Stimulated activated CD8-positive, alpha-beta memory T cell treated with anti-CD3 and anti-CD28 coated beads, Interleukin-4, amount 100 ng/mL, for 4 hours (primary cell): ENCODE results near the gene BICD1.

ENCODE experiments used
- DNase-seq, 2 donors: peaks; one replicate each; pipeline ENCODE4 v3.0.0-alpha.2; 2020; ENCODE audit warnings: low read depth in 2 of 2, low spot score in 1 of 2

BICD1 gene

DNA sequence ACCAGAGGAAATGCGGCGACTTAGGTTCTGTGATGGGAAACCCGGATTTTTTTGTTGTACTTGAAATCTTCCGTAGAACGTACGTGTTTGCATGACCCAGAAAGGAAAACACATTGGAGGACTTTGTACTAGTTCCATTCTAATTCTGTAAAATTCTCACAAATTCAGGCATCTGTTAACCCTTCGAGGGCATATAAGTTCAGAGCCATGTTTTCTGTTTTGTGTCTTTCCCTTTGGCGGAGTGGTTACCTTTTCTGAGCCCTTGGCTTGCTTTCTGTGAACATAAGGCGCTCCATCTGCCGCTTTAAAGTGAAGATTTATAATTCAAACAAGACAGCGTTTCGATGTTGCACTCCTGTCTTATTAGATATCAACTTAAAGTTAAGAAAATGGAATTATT lies 34.2 kb downstream of the BICD1 start:
- DNase-seq: no peak

DNA sequence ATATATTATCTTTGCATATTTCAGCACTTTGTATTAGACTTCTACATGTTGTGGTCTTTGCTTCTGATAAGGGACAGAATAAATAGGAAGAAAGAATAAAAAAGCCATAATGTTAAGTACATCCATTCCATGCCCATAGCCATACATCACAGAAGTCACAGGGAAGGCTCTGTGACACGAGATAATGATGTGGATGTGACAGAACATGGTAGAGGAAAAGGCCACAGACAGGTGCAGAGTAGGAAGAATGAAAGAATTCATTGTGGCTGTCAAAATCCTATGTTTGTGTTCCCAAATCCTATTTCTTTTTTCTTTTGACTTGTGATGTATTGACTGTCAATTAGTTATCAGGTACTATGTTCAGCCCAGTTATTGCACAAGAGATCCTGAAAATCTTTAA lies 38.4 kb downstream of the BICD1 start:
- DNase-seq: no peak

DNA sequence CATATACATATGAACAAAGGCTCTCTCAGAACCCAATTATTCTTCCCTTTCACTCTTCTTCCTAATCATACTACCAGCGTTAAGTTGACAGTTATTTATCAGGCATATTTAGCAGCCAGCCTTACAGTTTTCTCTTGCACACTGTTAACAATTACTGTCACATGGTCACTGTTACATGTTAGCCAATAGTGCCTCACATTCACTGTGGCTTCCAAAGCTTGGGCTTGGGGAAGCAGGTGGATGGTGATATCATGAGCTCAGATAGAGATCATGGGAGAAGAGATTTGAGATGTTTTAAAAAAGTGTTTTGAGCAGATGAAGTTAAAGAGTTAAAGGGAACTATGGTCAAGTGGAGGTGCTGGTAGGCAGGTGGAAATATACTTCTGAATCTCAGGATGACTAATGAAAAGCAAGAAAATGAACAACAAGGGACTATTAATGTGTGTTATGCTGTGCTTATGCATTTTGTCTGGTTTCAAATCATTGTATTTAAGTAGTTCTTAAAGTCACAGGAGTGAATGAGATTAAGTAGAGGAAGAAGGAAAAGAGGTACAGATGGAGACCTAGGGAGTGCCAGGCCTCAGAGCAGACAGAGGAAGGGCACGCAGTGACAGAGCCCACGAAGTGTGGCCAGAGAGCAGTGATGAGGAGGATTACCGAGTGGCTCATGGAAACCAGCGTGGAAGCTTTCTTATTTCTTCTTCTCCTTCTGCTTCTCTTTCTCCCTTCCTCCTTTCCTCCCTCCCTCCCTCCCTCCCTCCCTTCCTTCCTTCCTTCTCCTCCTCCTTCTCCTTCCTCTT lies 39.6 kb downstream of the BICD1 start:
- DNase-seq: no peak

DNA sequence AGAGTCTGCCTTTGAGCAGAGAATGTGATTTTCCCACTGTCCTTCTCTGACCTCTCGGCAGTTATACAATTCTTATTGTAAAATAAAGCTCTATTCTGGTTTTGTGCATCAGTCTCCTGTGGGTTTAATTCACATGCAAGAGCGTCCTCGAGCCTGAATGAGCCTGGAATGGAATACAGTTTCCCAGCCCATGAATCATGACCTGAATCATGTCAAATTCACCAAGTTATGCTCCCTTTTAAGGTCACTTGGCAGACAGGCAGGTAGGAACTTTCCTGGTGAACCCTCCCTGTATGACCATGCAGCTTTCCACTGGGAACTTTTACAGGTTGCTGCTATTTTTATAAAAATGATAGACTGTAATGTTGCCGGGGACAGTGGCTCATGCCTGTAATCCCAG lies 41.7 kb downstream of the BICD1 start:
- no peak for DNase-seq

DNA sequence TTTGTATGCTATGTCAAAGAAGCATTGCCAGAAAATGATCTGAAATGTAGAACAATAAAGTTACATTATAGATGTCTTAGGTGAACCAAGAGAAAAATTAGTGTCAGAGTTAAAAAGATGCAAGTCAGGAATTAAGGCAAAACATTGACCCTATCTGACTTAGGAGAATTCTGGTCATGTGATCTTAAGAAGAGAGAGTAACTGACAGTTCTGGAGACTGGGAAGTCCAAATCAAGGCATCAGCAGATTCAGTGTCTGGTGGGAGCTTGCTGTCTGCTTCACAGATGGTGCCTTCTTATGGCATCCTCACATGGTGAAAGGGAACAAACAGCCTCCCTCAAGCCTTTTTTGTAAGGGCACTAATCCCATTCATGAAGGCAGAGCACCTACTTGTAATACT lies 42.8 kb downstream of the BICD1 start:
- DNase-seq: no peak

DNA sequence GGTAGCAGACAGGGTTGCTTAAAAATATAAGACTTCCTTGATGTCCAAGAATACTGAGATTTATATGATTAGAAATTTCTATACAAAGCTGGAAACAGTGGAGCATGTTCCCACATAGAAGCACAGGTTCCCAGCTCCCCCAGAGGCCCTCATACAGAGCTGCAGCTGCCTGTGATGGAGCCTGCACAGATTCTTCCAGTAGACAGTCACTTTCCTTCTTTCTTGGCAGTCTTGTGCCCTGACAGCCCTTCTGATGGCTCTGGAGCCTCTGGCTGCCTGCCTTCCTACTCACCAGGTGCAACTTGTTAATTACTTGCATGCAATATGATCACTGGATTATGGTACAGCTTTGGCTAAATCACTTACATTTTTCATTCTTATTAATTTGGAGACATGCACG lies 44.4 kb downstream of the BICD1 start:
- no peak for DNase-seq

DNA sequence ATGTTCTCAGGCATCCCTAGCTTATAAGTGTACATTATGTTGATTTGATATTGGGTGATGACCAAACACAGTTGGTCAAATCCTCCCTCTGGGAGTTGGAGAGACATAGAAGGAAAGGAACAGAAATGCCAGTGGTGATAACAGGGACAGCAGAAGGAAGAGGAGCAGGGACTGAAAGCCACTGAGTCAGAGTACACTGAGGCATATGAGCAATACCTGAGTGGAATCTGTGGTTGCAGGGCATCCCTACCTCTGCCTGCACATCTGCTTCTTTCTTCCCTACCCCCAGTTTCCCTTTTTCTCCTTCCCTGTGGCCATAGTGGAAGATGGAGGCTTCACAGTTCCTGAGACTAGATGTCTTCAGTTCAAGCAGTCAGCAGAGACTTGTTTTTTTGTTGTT lies 44.9 kb downstream of the BICD1 start:
- no peak for DNase-seq

DNA sequence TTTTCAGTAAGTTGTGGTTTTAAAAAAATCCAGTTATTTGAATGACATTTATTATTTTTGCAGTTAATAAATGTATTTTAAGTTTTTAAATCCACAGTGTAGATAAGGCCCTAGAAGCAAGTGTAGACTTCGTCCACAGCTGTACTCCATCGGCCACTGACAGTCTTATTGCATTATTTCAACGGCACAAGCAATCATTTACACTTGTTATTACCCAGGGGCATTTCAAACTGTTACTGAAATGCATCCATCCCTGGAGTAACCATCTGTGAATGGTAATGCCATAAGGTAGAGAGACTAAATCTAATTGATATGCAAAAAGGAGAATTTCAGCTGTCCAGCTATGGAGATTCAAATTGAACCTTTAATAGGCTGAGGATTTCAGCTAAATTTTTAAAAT lies 48.4 kb downstream of the BICD1 start:
- DNase-seq: no peak

DNA sequence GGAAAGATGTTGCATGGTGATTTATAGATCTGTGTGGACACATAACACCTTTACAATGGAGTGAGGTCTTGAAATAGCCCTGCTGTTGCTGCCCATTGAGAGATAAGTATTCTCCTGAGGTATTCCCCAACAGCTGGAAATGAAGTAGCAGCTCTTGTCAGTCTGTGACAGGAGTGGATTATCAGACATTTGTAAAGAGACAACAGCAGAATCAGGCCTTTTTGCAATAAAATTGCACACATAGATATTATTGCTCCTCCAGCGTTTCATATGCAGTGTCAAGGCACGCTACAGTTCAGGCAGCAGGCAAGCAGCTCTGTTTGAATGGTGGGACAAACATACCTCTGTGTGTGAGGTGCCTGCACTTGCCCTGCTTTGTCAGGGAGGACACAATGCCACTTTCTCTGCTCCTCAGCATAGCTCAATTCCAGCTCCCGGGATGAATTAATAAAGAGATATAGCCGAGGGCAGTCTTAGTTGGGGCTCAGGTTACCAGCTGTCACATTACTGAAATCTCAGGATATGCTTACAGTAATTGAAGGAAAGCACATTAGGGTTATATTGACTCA lies 49.4 kb downstream of the BICD1 start:
- no peak for DNase-seq

DNA sequence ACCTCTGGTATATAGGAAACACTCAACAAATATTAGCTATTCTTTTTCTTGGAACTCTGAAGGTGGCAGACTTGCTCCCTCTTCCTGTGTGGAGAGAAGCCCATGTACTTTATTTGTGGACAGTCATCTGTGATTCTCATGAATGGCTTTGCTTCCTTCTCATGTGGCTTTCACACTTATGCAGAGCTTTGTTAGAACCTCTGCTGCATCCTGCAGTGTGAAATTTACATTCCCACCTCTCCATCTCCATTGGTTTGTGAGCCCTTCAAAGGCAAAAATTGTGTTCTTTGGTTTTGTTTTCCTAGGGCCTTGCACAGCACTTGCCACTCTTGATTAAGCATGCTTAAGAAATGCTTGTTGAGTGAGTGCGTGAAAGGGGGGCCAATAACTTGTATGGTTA lies 51.9 kb downstream of the BICD1 start:
- DNase-seq: no peak

DNA sequence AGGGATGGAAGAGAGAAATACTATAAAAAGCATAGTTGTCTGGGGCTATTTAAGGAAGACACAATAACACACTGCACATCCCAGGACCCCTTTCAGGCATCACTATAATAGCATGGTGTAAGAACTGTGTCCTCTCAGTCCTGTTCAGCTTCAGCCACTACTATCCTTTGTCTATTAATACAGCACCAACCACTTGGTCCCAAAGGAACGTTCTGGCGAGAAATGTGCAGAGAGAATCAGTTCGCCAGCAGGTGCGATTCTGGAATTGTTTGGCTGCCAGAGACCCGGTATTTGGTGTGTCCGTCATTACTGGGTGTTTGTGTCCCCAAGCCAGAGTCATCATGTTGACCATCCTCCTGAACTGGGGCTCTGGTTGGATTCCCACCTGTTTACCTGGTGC lies 52.7 kb downstream of the BICD1 start:
- no peak for DNase-seq

DNA sequence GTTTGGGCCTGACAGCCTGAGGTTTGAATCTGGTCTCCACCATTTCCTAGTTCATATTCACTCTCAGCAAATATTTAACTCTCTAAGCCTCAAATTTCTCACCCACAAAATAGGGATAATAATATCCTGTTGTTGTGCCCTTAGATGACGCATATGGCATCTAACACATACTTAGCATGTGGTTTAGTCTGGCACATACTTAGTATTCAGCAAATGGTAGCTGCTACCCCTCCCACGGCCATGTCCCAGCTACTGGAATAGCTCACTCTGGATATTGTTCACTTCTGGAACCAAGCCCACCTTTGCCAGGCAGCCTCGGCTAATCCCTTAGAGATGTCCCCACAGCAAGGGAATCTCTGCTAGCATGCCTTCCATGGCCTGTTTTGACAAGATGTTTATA lies 53.3 kb downstream of the BICD1 start:
- no peak for DNase-seq

DNA sequence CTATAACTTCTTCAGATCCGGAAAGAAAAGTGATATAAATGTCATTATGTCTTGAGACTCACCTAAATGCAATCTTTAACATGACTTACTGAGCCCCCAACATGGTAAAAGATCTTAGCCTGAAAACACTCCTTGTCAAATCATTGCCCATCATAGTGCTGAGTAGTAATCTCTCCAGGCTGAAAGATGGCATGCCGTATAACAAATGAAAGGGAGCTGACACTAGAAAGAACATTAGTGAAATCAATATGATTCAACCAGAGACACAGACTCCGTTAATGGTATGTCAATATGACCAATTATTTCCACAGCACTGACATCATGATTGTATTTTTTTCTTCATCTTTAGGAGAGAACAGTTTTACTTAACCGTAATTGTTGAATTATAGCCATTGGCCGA lies 54.4 kb downstream of the BICD1 start:
- no peak for DNase-seq

DNA sequence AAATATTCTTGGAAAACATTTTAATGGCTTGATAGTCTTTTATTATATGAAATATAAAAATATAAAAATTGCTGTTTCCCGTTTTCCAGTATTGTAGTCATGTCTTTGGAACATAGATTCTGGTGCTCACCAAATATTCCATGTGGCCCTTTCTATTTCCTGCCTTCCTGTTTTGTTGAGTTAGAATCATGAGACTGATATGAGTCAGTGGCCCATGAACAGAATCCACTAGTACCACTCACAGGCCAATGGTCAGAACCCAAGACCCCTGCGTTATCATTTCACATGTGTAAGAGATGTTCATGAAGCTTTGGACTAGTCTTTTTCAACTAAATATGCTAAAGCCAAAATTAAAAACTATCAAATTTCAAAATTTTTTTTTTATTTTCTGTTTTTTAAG lies 56.9 kb downstream of the BICD1 start:
- no peak for DNase-seq

DNA sequence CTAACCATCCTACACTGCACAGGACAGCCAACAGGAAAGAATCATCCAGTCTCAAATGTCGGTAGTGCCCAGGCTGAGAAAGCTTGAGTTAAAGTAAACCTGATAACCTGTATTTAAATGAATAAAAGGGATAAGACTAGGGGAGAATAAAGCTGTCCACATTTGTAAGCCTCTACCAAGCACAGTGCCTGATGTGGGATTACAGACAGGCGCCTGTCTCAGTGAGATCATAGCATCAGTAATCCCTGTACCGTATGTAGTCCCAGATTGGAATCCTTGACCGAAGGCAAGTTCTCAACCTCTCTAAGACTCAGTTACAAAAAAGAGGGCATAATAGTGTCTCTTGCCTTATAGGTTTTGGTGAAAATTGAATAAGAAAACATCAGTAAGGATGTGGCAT lies 59.9 kb downstream of the BICD1 start:
- no peak for DNase-seq

DNA sequence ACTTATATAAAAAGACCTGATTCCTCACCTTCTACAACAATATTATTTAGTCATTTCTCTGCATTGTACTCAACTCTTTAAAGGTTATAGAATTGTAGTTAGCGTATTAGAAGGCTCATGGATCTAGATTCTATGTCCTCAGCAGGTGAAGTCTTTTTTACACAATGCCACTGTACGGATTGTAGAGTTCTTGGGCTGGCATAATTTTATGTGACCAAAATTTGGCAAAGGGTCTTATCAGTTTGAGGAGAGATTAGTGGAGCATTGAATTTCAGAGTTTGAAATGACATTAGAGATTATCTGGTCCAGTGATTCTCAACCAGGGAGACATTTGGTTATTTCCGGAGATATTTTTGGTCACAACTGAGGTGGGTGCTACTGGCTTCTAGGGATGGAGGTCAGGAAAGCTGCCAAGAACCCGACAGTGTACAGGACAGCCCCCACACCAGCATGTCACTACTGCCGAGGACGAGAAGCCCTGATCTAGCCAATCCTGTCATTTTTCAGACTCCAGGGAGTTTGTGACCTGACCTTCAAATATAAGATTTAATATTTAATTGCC lies 63.9 kb downstream of the BICD1 start:
- DNase-seq: no peak

DNA sequence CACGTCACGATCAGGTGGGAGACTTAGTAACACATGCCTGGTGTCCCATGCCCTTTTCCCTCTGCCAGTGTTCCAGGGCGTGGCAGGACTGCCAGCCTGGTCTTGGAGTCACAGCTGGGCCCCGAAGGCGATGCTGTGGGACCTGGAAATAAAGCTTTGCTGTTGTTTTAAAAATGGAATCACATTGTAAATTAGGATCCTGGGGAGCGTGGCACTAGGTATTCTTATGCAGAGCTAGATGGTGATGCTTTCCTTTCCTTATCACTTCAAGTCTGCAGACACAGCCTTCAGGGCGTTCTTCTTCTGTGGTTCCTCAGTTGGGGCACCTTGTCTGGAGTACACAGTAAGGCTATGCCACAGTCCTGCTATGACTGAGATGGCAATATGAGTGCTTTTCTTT lies 64.6 kb downstream of the BICD1 start:
- no peak for DNase-seq

DNA sequence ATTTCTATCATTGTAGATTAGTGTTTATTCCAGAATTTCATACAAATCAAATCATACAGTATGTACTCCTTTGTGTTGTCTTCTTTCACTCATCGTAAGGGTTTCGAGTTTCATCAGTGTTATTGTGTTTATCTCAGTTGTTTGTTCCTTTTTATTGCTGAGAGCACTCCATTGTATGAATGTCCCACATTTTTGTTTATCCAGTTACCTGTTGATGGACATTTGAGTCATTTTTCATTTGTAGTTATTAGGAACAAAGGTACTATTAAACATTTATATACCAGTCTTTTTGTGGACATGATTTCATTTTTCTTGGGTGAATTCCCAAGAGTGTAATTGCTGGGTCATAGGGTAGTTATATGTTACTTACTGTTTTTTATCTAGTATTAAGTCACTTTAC lies 70.0 kb downstream of the BICD1 start:
- no peak for DNase-seq

DNA sequence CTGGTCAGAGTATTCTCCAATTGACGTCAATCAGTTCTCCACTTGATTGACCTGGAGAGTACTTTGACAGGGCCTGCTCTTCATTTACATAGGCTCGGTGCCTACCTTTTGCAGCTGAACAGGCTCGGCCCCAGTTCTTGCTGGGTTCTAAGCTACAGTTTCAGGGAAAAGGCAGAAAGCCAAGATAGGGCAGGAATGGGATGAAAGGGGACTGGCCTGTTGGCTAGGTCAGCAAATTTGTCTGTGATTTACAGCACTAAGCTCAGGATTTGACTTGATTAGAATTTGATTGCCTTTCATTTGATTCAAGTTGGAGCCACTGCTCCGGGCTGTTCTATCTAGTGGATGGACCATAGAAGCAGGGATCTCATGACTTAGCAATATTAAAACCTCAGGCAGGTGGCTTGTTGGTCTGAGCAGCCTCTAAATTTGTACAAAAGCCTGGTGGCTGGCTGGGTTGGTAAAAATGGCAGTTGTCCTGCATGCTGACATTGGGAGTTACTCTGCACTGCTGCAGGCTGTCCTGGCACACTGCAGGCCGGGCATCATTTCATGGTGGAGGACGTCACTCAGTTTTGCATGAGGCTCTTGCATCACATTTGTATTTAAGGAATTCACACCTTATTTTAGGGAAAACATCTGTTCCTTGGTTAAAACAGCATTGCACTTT lies 71.8 kb downstream of the BICD1 start:
- no peak for DNase-seq

DNA sequence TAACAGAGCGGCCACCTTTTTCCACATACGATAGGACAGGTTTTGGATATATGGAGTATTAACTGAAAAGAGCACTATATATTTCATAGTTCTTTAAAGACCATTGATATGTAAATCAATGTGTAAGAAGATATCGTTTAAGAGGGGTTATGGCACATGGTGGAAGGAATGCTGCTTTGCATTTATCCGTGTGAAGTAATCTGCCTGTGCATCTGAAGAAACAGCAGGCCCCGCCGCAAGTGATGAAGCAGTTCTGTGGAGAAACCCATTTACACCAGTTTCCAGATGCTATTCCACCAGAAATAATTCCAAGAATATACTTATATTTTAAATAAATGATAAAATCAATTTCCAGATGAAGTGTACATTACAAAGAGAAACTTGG lies 72.4 kb downstream of the BICD1 start:
- DNase-seq: no peak

DNA sequence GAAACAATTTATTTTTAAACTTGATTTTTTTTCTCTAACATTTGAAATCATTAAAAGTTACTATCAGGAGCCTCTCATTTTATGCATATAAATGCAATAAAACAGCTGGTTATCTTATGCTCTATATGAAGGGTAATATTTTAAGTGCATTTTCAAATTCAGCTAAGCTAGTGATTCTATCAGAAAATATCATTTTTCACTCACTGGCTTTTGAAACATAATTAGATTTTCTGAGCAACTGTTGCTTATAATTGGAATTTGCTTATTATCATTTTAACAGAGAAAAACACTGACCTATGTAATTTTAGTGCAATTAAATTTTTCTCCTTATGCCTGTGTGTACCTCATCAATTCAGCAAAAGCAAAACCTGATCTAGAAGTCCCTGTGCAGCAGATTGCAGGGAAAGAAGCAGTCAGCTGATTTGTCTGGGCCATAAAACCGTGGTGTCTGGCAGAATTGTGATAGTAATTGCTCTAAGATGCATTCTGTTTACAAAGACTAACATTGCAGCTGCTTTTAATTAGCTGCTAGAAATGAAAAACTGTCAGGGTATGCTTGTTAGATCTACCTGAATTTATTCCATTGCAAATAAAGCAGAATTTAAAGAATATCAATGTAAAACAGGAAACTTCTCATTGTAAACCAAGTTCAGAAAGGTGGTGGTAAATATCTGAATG lies 75.0 kb downstream of the BICD1 start:
- no peak for DNase-seq

DNA sequence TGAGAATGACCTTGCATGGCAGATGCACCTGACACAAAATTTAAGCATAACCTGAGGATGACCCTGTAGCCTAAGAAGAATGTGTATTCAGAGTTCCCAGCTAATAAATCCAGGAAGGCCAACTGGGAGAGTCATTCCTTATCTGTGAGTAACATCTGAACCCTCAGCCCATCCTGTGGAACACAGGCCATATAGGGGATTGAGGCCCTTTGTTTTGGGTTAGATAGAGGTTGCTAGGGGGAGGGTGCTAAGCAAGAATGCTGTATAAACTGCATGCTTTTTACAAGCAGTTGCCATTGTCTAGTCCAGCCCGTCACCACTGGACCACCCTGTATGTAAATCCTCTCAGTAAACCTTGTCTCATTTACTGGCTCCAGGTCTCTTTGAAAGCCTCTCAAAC lies 77.0 kb downstream of the BICD1 start:
- DNase-seq: no peak
